Erythroblast (primary cell): ENCODE measurements around the gene UGT1A6.

Source experiments
- GATA1 ChIP-seq: IDR thresholded peaks from 2 replicates; pipeline ENCODE4 v1.6.1; 2011; ENCODE audit warnings: low read depth, mild to moderate bottlenecking, control low read depth, low read length, moderate library complexity
- POLR2A ChIP-seq: IDR thresholded peaks from 2 replicates; pipeline ENCODE4 v1.6.1; 2011; ENCODE audit warnings: mild to moderate bottlenecking, low read length

DNA sequence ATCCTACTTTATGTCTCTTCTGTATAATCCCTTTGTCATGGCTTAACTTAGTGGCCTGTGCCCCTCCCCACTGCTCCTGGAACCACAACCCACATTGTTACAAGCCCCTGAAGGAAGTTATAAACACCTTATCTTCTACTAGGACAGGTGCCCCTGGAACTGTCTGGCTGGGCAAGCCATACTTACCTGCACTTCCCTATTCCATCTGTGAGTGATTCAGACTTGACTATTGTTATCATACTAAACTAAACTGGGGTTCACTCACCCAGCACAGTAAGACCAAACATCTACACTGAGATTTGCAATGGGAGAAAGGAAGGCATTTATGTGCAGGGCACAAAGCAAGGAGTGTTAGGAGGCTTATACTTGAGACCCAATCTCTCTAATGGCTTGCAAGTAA lies 3.7 kb upstream of the UGT1A6 start:
- TF ChIP-seq POLR2A (no peak), GATA1 (no peak)
